A204.1 (cell line): ENCODE results near the gene KCNJ5.
"Not testable (repeated sequence)": the region's sequence is repeated elsewhere in the genome, so short reads cannot be mapped to it uniquely, and the experiment has no call there.

Experiments
- FAIRE-seq: peaks from 2 replicates; lab custom pipeline; 2012; peaks lifted over from hg19 to GRCh38; lab: Jason Lieb, UNC

The KCNJ5 gene

GRCh38 chr11:128914216-128915148 lies 23.3 kb downstream of the KCNJ5 start:
- no peak for FAIRE-seq

- FAIRE-seq, result no peak
Observed at GRCh38 chr11:128915149-128915521, 24.0 kb downstream of the KCNJ5 start.

- FAIRE-seq, result no peak
Observed at GRCh38 chr11:128916037-128916572, 24.9 kb downstream of the KCNJ5 start.

GRCh38 chr11:128916681-128917080 lies 25.5 kb downstream of the KCNJ5 start:
- FAIRE-seq, result no peak

GRCh38 chr11:128917144-128917724 lies 26.1 kb downstream of the KCNJ5 start:
- no peak for FAIRE-seq

- no peak for FAIRE-seq
Observed at GRCh38 chr11:128919216-128919615, 28.1 kb downstream of the KCNJ5 start.

GRCh38 chr11:128919635-128920034 lies 28.5 kb downstream of the KCNJ5 start:
- FAIRE-seq, result not testable (repeated sequence)

GRCh38 chr11:128920666-128921065 lies 29.5 kb downstream of the KCNJ5 start:
- FAIRE-seq, result no peak

- FAIRE-seq, result no peak
Observed at GRCh38 chr11:128921793-128922192, 30.6 kb downstream of the KCNJ5 start.

GRCh38 chr11:128924104-128924503 lies 32.9 kb downstream of the KCNJ5 start:
- no peak for FAIRE-seq

GRCh38 chr11:128924510-128925249 lies 33.5 kb downstream of the KCNJ5 start:
- FAIRE-seq, result no peak

GRCh38 chr11:128925250-128925600 lies 34.1 kb downstream of the KCNJ5 start:
- no peak for FAIRE-seq

GRCh38 chr11:128926000-128926399 lies 34.8 kb downstream of the KCNJ5 start:
- FAIRE-seq, result no peak

GRCh38 chr11:128926437-128927107 lies 35.4 kb downstream of the KCNJ5 start:
- no peak for FAIRE-seq

GRCh38 chr11:128927108-128927461 lies 35.9 kb downstream of the KCNJ5 start:
- no peak for FAIRE-seq

GRCh38 chr11:128927683-128928336 lies 36.7 kb downstream of the KCNJ5 start:
- FAIRE-seq, result no peak

GRCh38 chr11:128928400-128928799 lies 37.2 kb downstream of the KCNJ5 start:
- no peak for FAIRE-seq

GRCh38 chr11:128929468-128929867 lies 38.3 kb downstream of the KCNJ5 start:
- FAIRE-seq, result no peak

GRCh38 chr11:128929991-128930390 lies 38.8 kb downstream of the KCNJ5 start:
- FAIRE-seq, result no peak

GRCh38 chr11:128931066-128931465 lies 39.9 kb downstream of the KCNJ5 start:
- FAIRE-seq, result no peak

GRCh38 chr11:128931668-128932067 lies 40.5 kb downstream of the KCNJ5 start:
- FAIRE-seq, result no peak
